B cell (primary cell): ENCODE measurements around the gene FOXO3. TPM values are rescaled to one million over a fixed set of nuclear protein-coding genes. Genes with fewer than 3 reads are reported as not detected.

Experiments used
- ATAC-seq: fragments of 200-7000 bp; cut with Tn5 transposase; one replicate; pipeline ENCODE4 v1.10.0; 2021; ENCODE audit warnings: low read depth, mild to moderate bottlenecking, moderate number of reproducible peaks, moderate library complexity
- CTCF ChIA-PET: fragments of 350-600 bp; sonication (Branson Sonifier 250); formaldehyde crosslinking; loops from one replicate; lab custom pipeline; 2021; ENCODE audit warnings: antibody characterized with exemption, inconsistent platforms; lab: Charles Lee
- POLR2A ChIA-PET: fragments of 350-600 bp; sonication (Branson Sonifier 250); formaldehyde crosslinking; loops from one replicate; lab custom pipeline; 2021; ENCODE audit warnings: antibody characterized with exemption; lab: Charles Lee
- DNase-seq: peaks from one replicate; pipeline ENCODE4 v3.0.0; 2013
- H2AFZ ChIP-seq: 2 replicates; pipeline ENCODE4 v1.6.1; 2012; ENCODE audit warnings: mild to moderate bottlenecking, low read depth, low read length; ENCODE audit not compliant: insufficient read depth, poor library complexity, severe bottlenecking
- H3K27ac ChIP-seq, 2 donors: 1 replicate in 1 of 2; 2 replicates in 1 of 2; pipeline ENCODE4 v1.5.1; 2012 to 2013; ENCODE audit warnings: low read length in 2 of 2, mild to moderate bottlenecking in 2 of 2, moderate library complexity in 1 of 2
- H3K27me3 ChIP-seq, 4 experiments: fragments of 200-600 bp in 1 of 4; sonication (generic) in 1 of 4; replicated peaks in 1 of 4; 1 replicate in 2 of 4; 2 replicates in 2 of 4; pipeline versions ENCODE4 v1.6.1 to v1.7.0; 2013 to 2016; ENCODE audit warnings: low read length in 3 of 4, mild to moderate bottlenecking in 2 of 4, mixed read lengths in 1 of 4, moderate library complexity in 1 of 4; ENCODE audit not compliant: insufficient read depth in 4 of 4, control insufficient read depth in 3 of 4; ENCODE audit errors: control extremely low read depth in 1 of 4
- H3K36me3 ChIP-seq, 2 experiments: replicated peaks in 1 of 2; 1 replicate in 1 of 2; 2 replicates in 1 of 2; pipeline versions ENCODE4 v1.6.1 to v1.7.1; 2013; ENCODE audit warnings: low read length in 1 of 2; ENCODE audit not compliant: insufficient read depth in 2 of 2, control insufficient read depth in 1 of 2; ENCODE audit errors: control extremely low read depth in 1 of 2, extremely low read depth in 1 of 2
- H3K4me1 ChIP-seq, 2 donors: fragments of 200-600 bp in 1 of 2; sonication (generic) in 1 of 2; 1 replicate in 1 of 2; 2 replicates in 1 of 2; pipeline versions ENCODE4 v1.5.1 to v1.6.1; 2013 to 2017; ENCODE audit warnings: low read length in 2 of 2; ENCODE audit not compliant: control insufficient read depth in 2 of 2, insufficient read depth in 2 of 2
- H3K4me2 ChIP-seq: replicated peaks from 2 replicates; pipeline ENCODE3; 2012; ENCODE audit warnings: mild to moderate bottlenecking, low read depth, low read length; ENCODE audit not compliant: poor library complexity, severe bottlenecking
- H3K4me3 ChIP-seq, 5 experiments: fragments of 200-600 bp in 1 of 5; sonication (generic) in 1 of 5; 1 replicate in 3 of 5; 2 replicates in 2 of 5; pipeline versions ENCODE4 v1.5.1 to v1.7.0; 2011 to 2016; ENCODE audit warnings: low read length in 4 of 5, mild to moderate bottlenecking in 4 of 5, low read depth in 2 of 5, control low read depth in 1 of 5, moderate library complexity in 1 of 5; ENCODE audit not compliant: insufficient read depth in 1 of 5; ENCODE audit errors: control extremely low read depth in 1 of 5, extremely low read depth in 1 of 5
- H3K79me2 ChIP-seq: fragments of 200-600 bp; sonication (generic); one replicate; pipeline ENCODE4 v1.6.0; 2016; ENCODE audit warnings: low read length; ENCODE audit not compliant: control insufficient read depth, insufficient read depth
- H3K9ac ChIP-seq: fragments of 200-600 bp; sonication (generic); 2 replicates; pipeline ENCODE4 v1.6.1; 2017; ENCODE audit warnings: mild to moderate bottlenecking, low read length, moderate library complexity
- H3K9me3 ChIP-seq, 3 donors: one replicate each; pipeline versions ENCODE4 v1.6.1 to v1.7.1; 2013; ENCODE audit warnings: low read length in 2 of 3; ENCODE audit not compliant: control insufficient read depth in 2 of 3, insufficient read depth in 1 of 3; ENCODE audit errors: control extremely low read depth in 1 of 3
- H4K20me1 ChIP-seq: 2 replicates; pipeline ENCODE4 v1.6.0; 2012; ENCODE audit warnings: mild to moderate bottlenecking, low read length; ENCODE audit not compliant: insufficient read depth, control insufficient read depth, poor library complexity, severe bottlenecking
- H3K27ac Mint-ChIP-seq: one replicate; pipeline ENCODE4 v1.8.0; 2021; ENCODE audit warnings: mixed read lengths
- H3K27me3 Mint-ChIP-seq: one replicate; pipeline ENCODE4 v1.8.0; 2021; ENCODE audit warnings: mixed read lengths
- H3K4me1 Mint-ChIP-seq: one replicate; pipeline ENCODE4 v1.8.0; 2021; ENCODE audit warnings: mixed read lengths
- H3K4me3 Mint-ChIP-seq: one replicate; pipeline ENCODE4 v1.8.0; 2021; ENCODE audit warnings: mixed read lengths
- H3K9me3 Mint-ChIP-seq: one replicate; pipeline ENCODE4 v1.8.0; 2022; ENCODE audit warnings: mixed read lengths; ENCODE audit not compliant: insufficient read depth
- CTCF ChIP-seq: fragments of 200-600 bp; IDR thresholded peaks from one replicate; pipeline ENCODE4 v1.8.0; 2022; ENCODE audit warnings: antibody characterized with exemption, mild to moderate bottlenecking
- EZH2 ChIP-seq: IDR thresholded peaks from 2 replicates; pipeline ENCODE4 v1.6.1; 2012; ENCODE audit warnings: borderline replicate concordance, low read depth, mild to moderate bottlenecking, moderate library complexity, low read length; ENCODE audit not compliant: insufficient read depth, poor library complexity, severe bottlenecking
- WGBS: methylation state at CpG from one replicate; pipeline ENCODE4 v1.1.5; 2013; ENCODE audit warnings: missing lambda C conversion rate; ENCODE audit not compliant: insufficient coverage; 5-methylcytosine and 5-hydroxymethylcytosine counted together
- intact Hi-C: fragments of 100-400 bp; cut with micrococcal nuclease; formaldehyde crosslinking; loops from one replicate; pipeline ENCODE4 v1.10.0; 2022
- polyA plus RNA-seq: library from polyadenylated mRNA; depleted of rRNA; stranded (reverse); fragments of >200 nt; gene quantifications from 2 replicates; pipeline ENCODE4 v1.2.3, GENCODE V29; 2012
- total RNA-seq, 2 donors: library from RNA; stranded (reverse); fragments of 120-200 nt in 1 of 2; gene quantifications; 1 replicate in 1 of 2; 2 replicates in 1 of 2; pipeline versions ENCODE4 v1.2.3 to v1.2.4, GENCODE V29; 2013 to 2022

The FOXO3 gene
- total and polyA plus RNA-seq, 2 donors (not counting 1 experiment from before 2014, with no cell fraction given): 6.0 to 16.9 TPM

GRCh38 chr6:108518714-108519576 lies 41.8 kb upstream of the FOXO3 start:
- ATAC-seq (no peak), DNase-seq (no peak)
- H3K36me3 ChIP-seq: peaks cover 0 to 2% of the 10 kb centered on the region in 2 experiments
- no peaks in the 10 kb centered on the region for H4K20me1 ChIP-seq
- POLR2A ChIA-PET: no interaction called here
- intact Hi-C loops: no loop called here
- H3K27me3 ChIP-seq: no peaks in the 10 kb centered on the region
- TF ChIP-seq CTCF: no peak
- H3K4me3 Mint-ChIP-seq: no peak overlapping the region
- no peaks in the 10 kb centered on the region for H3K27me3 Mint-ChIP-seq
- WGBS: no CpG with 5 or more reads among the region's 5 CpGs
- H3K79me2 ChIP-seq: no peaks in the 10 kb centered on the region
- no peaks in the 10 kb centered on the region for H3K4me1 ChIP-seq
- no peak overlapping the region for H3K4me3 ChIP-seq
- CTCF ChIA-PET: interaction anchor here (1.0 to 1.5 kb wide), 2 partner anchors 14 to 557 kb away, joined by 3 to 4 read pairs; no protein-coding TSS in a partner anchor
- H3K9me3 ChIP-seq: no peaks in the 10 kb centered on the region
- no peak overlapping the region for H3K27ac ChIP-seq
- no peak overlapping the region for H2AFZ ChIP-seq
- H3K9ac ChIP-seq: no peak overlapping the region
- H3K4me2 ChIP-seq: no peak overlapping the region
- H3K4me1 Mint-ChIP-seq: no peaks in the 10 kb centered on the region
- H3K9me3 Mint-ChIP-seq: no peaks in the 10 kb centered on the region
- H3K27ac Mint-ChIP-seq: no peak overlapping the region

GRCh38 chr6:108521616-108522107 lies 39.1 kb upstream of the FOXO3 start:
- H2AFZ ChIP-seq: no peak overlapping the region
- POLR2A ChIA-PET: no interaction called here
- intact Hi-C loops: no loop called here
- no CpG with 5 or more reads among the region's 1 CpG for WGBS
- Mint-ChIP-seq H3K27me3 (no peaks in the 10 kb centered on the region), H3K4me3 (no peak overlapping the region), H3K4me1 (no peaks in the 10 kb centered on the region), H3K9me3 (no peaks in the 10 kb centered on the region), H3K27ac (no peak overlapping the region)
- no peak overlapping the region for H3K4me2 ChIP-seq
- no peaks in the 10 kb centered on the region for H3K9me3 ChIP-seq
- no peak overlapping the region for H3K27ac ChIP-seq
- H3K4me3 ChIP-seq: no peak overlapping the region
- no peaks in the 10 kb centered on the region for H3K4me1 ChIP-seq
- H3K36me3 ChIP-seq: peaks cover 0 to 2% of the 10 kb centered on the region in 2 experiments
- no peak for DNase-seq
- no peak for ATAC-seq
- no peaks in the 10 kb centered on the region for H3K79me2 ChIP-seq
- no peak overlapping the region for H3K9ac ChIP-seq
- CTCF ChIA-PET: interaction anchor here (0.7 to 1.0 kb wide), 3 partner anchors 315 to 654 kb away, joined by 3 read pairs; no protein-coding TSS in a partner anchor
- no peaks in the 10 kb centered on the region for H4K20me1 ChIP-seq
- no peaks in the 10 kb centered on the region for H3K27me3 ChIP-seq
- TF ChIP-seq CTCF: no peak
- TF ChIP-seq EZH2: no peak
